ENCODE results near the gene ADAM23. TPM values are rescaled to one million over a fixed set of nuclear protein-coding genes. Genes with fewer than 3 reads are reported as not detected.

The ADAM23 gene
- total and polyA plus RNA-seq, 2 donors = 4.0 to 26.9 TPM

- DNase-seq (ENCODE audit: low read depth in 6 of 9, low spot score in 9 of 9) = no peak
- Histone ChIP-seq H3K27me3 (ENCODE audit: control insufficient read depth in 2 of 2, insufficient read depth in 1 of 2, low read length in 1 of 2) (no peaks in the 10 kb centered on the region), H3K36me3 (ENCODE audit: control insufficient read depth in 2 of 2, insufficient read depth in 2 of 2, low read length in 1 of 2) (no peaks in the 10 kb centered on the region), H3K4me1 (ENCODE audit: control insufficient read depth in 2 of 2, insufficient read depth in 2 of 2, low read length in 2 of 2) (no peaks in the 10 kb centered on the region), H3K27ac (ENCODE audit: low read depth in 1 of 2, low read length in 1 of 2) (no peak overlapping the region), H3K9me3 (ENCODE audit: control insufficient read depth in 2 of 2, insufficient read depth in 1 of 2, low read length in 1 of 2) (no peaks in the 10 kb centered on the region), H3K4me3 (ENCODE audit: low read length in 2 of 2) (no peak overlapping the region)
- 7% methylated on average over 2 of the region's 2 CpGs for WGBS
Measured at GRCh38 chr2:206457188-206457634, 13.9 kb downstream of the ADAM23 start.

DNA sequence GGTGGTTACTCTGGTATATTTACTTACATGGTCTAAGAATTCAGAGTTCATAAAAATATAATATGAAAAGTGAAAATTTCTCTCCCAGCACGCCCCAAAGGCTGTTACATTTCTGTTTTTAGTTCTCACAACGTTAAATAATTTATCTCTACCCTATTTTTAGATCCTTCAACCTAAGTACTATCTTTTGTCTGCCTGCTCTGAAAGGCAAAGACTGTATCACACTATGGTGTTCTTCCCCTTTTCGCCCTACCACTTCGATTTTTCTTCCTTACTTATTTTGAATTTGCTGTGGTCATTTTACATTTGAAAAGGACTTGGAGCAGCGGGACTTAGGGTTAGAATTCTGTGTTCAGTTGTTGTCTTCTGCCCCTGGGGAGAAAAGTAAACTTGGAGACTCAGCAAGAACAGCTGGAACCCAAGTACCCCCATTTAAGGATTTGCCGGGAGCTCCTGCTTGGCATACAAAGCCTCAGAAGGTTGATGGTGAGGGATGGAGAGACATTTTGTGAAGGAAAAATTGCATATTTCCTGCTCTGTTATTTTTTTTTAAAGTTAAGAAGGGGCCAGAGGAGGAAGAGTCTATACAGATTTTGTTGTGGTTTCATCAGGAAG is 19.0 kb downstream of the ADAM23 start:
- no peak for DNase-seq (ENCODE audit: low read depth in 6 of 9, low spot score in 9 of 9)
- 30% methylated on average over 6 of the region's 6 CpGs for WGBS
- Histone ChIP-seq H3K4me1 (ENCODE audit: control insufficient read depth in 2 of 2, insufficient read depth in 2 of 2, low read length in 2 of 2) (no peaks in the 10 kb centered on the region), H3K27me3 (ENCODE audit: control insufficient read depth in 2 of 2, insufficient read depth in 1 of 2, low read length in 1 of 2) (no peaks in the 10 kb centered on the region), H3K27ac (ENCODE audit: low read depth in 1 of 2, low read length in 1 of 2) (no peak overlapping the region), H3K4me3 (ENCODE audit: low read length in 2 of 2) (no peak overlapping the region), H3K36me3 (ENCODE audit: control insufficient read depth in 2 of 2, insufficient read depth in 2 of 2, low read length in 1 of 2) (no peaks in the 10 kb centered on the region), H3K9me3 (ENCODE audit: control insufficient read depth in 2 of 2, insufficient read depth in 1 of 2, low read length in 1 of 2) (no peaks in the 10 kb centered on the region)

DNA sequence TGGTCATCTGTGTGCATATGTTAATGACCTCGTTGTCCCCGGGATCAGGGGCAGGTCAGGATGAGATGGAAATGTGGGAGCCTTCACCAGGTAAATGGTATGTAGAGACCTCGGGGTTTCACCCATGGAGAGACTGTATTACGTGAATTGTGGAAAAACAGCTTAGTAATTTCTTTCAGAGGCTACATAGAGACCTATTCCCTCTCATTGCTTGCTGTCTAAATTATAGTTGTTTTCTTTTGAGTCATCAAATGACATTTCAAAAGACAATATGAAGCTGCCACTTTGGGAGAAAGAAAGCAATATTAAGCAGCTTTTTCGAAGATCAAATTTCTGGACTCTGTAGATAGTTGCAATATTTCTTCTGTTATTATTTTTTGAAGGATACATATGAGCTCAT is 20.4 kb downstream of the ADAM23 start:
- H3K27me3 ChIP-seq (ENCODE audit: control insufficient read depth in 2 of 2, insufficient read depth in 1 of 2, low read length in 1 of 2) = no peaks in the 10 kb centered on the region
- H3K9me3 ChIP-seq (ENCODE audit: control insufficient read depth in 2 of 2, insufficient read depth in 1 of 2, low read length in 1 of 2) = no peaks in the 10 kb centered on the region
- H3K36me3 ChIP-seq (ENCODE audit: control insufficient read depth in 2 of 2, insufficient read depth in 2 of 2, low read length in 1 of 2) = no peaks in the 10 kb centered on the region
- DNase-seq (ENCODE audit: low read depth in 6 of 9, low spot score in 9 of 9) = no peak
- WGBS = 97% methylated on average over 5 of the region's 5 CpGs
- H3K4me3 ChIP-seq (ENCODE audit: low read length in 2 of 2) = no peak overlapping the region
- H3K4me1 ChIP-seq (ENCODE audit: control insufficient read depth in 2 of 2, insufficient read depth in 2 of 2, low read length in 2 of 2) = no peaks in the 10 kb centered on the region
- no peak overlapping the region for H3K27ac ChIP-seq (ENCODE audit: low read depth in 1 of 2, low read length in 1 of 2)

GRCh38 chr2:206464597-206464996 is 21.3 kb downstream of the ADAM23 start:
- 96% methylated on average over 2 of the region's 2 CpGs for WGBS
- no peak for DNase-seq (ENCODE audit: low read depth in 6 of 9, low spot score in 9 of 9)
- Histone ChIP-seq H3K4me3 (ENCODE audit: low read length in 2 of 2) (no peak overlapping the region), H3K4me1 (ENCODE audit: control insufficient read depth in 2 of 2, insufficient read depth in 2 of 2, low read length in 2 of 2) (no peaks in the 10 kb centered on the region), H3K36me3 (ENCODE audit: control insufficient read depth in 2 of 2, insufficient read depth in 2 of 2, low read length in 1 of 2) (no peaks in the 10 kb centered on the region), H3K9me3 (ENCODE audit: control insufficient read depth in 2 of 2, insufficient read depth in 1 of 2, low read length in 1 of 2) (no peaks in the 10 kb centered on the region), H3K27me3 (ENCODE audit: control insufficient read depth in 2 of 2, insufficient read depth in 1 of 2, low read length in 1 of 2) (no peaks in the 10 kb centered on the region), H3K27ac (ENCODE audit: low read depth in 1 of 2, low read length in 1 of 2) (no peak overlapping the region)

DNA sequence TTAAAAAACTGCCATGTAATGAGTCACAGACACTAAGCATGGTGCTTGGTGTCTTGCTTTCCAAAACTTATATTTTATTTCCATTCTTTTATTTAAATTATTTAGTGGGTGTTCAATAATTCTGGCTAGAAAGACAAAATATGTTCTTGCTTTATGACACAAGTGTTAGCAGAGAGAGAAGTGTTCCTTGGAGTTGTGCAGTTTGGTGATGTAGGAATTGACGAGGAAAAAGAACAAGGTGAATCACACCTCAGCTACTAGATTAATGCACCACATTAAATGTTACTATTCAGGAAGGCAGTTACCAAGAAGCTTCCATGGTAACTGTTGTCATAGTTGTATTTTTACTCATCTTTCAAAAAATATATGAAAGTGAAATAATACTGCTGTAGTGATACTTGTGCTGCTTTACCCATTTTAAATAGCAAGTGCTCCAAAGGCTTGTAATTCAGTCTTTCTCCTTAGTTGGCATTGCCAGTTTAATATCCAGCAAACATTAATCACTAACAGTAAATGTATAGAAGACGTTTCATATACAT is 28.3 kb downstream of the ADAM23 start:
- H3K27ac ChIP-seq (ENCODE audit: low read depth in 1 of 2, low read length in 1 of 2) = no peak overlapping the region
- H3K27me3 ChIP-seq (ENCODE audit: control insufficient read depth in 2 of 2, insufficient read depth in 1 of 2, low read length in 1 of 2) = no peaks in the 10 kb centered on the region
- H3K36me3 ChIP-seq (ENCODE audit: control insufficient read depth in 2 of 2, insufficient read depth in 2 of 2, low read length in 1 of 2) = no peaks in the 10 kb centered on the region
- no peak for DNase-seq (ENCODE audit: low read depth in 6 of 9, low spot score in 9 of 9)
- H3K4me3 ChIP-seq (ENCODE audit: low read length in 2 of 2) = no peak overlapping the region
- no peaks in the 10 kb centered on the region for H3K9me3 ChIP-seq (ENCODE audit: control insufficient read depth in 2 of 2, insufficient read depth in 1 of 2, low read length in 1 of 2)
- no peaks in the 10 kb centered on the region for H3K4me1 ChIP-seq (ENCODE audit: control insufficient read depth in 2 of 2, insufficient read depth in 2 of 2, low read length in 2 of 2)
- 93% methylated on average over 2 of the region's 2 CpGs for WGBS

- Histone ChIP-seq H3K27me3 (ENCODE audit: control insufficient read depth in 2 of 2, insufficient read depth in 1 of 2, low read length in 1 of 2) (no peaks in the 10 kb centered on the region), H3K36me3 (ENCODE audit: control insufficient read depth in 2 of 2, insufficient read depth in 2 of 2, low read length in 1 of 2) (no peaks in the 10 kb centered on the region), H3K9me3 (ENCODE audit: control insufficient read depth in 2 of 2, insufficient read depth in 1 of 2, low read length in 1 of 2) (no peaks in the 10 kb centered on the region), H3K4me3 (ENCODE audit: low read length in 2 of 2) (no peak overlapping the region), H3K27ac (ENCODE audit: low read depth in 1 of 2, low read length in 1 of 2) (no peak overlapping the region), H3K4me1 (ENCODE audit: control insufficient read depth in 2 of 2, insufficient read depth in 2 of 2, low read length in 2 of 2) (no peaks in the 10 kb centered on the region)
- no peak for DNase-seq (ENCODE audit: low read depth in 6 of 9, low spot score in 9 of 9)
- WGBS = 81% methylated on average over 5 of the region's 5 CpGs
Measured at GRCh38 chr2:206472094-206472493, 28.8 kb downstream of the ADAM23 start.

DNA sequence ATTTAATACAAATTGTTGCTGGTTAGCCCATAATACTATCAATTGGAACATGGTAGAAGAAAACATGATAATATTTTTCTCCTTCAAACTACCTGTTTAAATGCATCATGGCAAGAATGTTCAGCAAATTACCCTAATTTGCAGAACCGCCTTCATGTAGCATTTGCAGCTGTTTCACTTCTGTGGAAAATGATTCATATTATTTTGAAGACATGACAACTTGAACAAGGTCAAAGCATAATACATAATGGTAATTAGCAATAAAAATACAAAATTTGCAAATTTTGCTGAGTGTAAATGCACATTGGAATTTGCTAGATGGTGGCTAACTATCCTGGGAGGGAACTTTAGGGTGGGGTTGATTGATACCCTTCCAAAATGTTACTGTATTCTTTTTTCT is 30.8 kb downstream of the ADAM23 start:
- H3K9me3 ChIP-seq (ENCODE audit: control insufficient read depth in 2 of 2, insufficient read depth in 1 of 2, low read length in 1 of 2) = no peaks in the 10 kb centered on the region
- no peaks in the 10 kb centered on the region for H3K36me3 ChIP-seq (ENCODE audit: control insufficient read depth in 2 of 2, insufficient read depth in 2 of 2, low read length in 1 of 2)
- H3K27ac ChIP-seq (ENCODE audit: low read depth in 1 of 2, low read length in 1 of 2) = no peak overlapping the region
- H3K4me3 ChIP-seq (ENCODE audit: low read length in 2 of 2) = no peak overlapping the region
- 100% methylated on average over 1 of the region's 1 CpG for WGBS
- no peak for DNase-seq (ENCODE audit: low read depth in 6 of 9, low spot score in 9 of 9)
- no peaks in the 10 kb centered on the region for H3K27me3 ChIP-seq (ENCODE audit: control insufficient read depth in 2 of 2, insufficient read depth in 1 of 2, low read length in 1 of 2)
- H3K4me1 ChIP-seq (ENCODE audit: control insufficient read depth in 2 of 2, insufficient read depth in 2 of 2, low read length in 2 of 2) = no peaks in the 10 kb centered on the region

- Histone ChIP-seq H3K9me3 (ENCODE audit: control insufficient read depth in 2 of 2, insufficient read depth in 1 of 2, low read length in 1 of 2) (no peaks in the 10 kb centered on the region), H3K27ac (ENCODE audit: low read depth in 1 of 2, low read length in 1 of 2) (no peak overlapping the region), H3K36me3 (ENCODE audit: control insufficient read depth in 2 of 2, insufficient read depth in 2 of 2, low read length in 1 of 2) (no peaks in the 10 kb centered on the region), H3K27me3 (ENCODE audit: control insufficient read depth in 2 of 2, insufficient read depth in 1 of 2, low read length in 1 of 2) (no peaks in the 10 kb centered on the region), H3K4me3 (ENCODE audit: low read length in 2 of 2) (no peak overlapping the region), H3K4me1 (ENCODE audit: control insufficient read depth in 2 of 2, insufficient read depth in 2 of 2, low read length in 2 of 2) (no peaks in the 10 kb centered on the region)
- WGBS = 95% methylated on average over 1 of the region's 1 CpG
- DNase-seq (ENCODE audit: low read depth in 6 of 9, low spot score in 9 of 9) = peak in 1 of 9 donors; percentile 9
Measured at GRCh38 chr2:206477296-206477695, 34.0 kb downstream of the ADAM23 start.

- H3K27me3 ChIP-seq (ENCODE audit: control insufficient read depth in 2 of 2, insufficient read depth in 1 of 2, low read length in 1 of 2) = no peaks in the 10 kb centered on the region
- 96% methylated on average over 3 of the region's 3 CpGs for WGBS
- DNase-seq (ENCODE audit: low read depth in 6 of 9, low spot score in 9 of 9) = no peak
- H3K27ac ChIP-seq (ENCODE audit: low read depth in 1 of 2, low read length in 1 of 2) = no peak overlapping the region
- H3K36me3 ChIP-seq (ENCODE audit: control insufficient read depth in 2 of 2, insufficient read depth in 2 of 2, low read length in 1 of 2) = no peaks in the 10 kb centered on the region
- H3K4me3 ChIP-seq (ENCODE audit: low read length in 2 of 2) = no peak overlapping the region
- H3K9me3 ChIP-seq (ENCODE audit: control insufficient read depth in 2 of 2, insufficient read depth in 1 of 2, low read length in 1 of 2) = no peaks in the 10 kb centered on the region
- H3K4me1 ChIP-seq (ENCODE audit: control insufficient read depth in 2 of 2, insufficient read depth in 2 of 2, low read length in 2 of 2) = no peaks in the 10 kb centered on the region
Measured at GRCh38 chr2:206478340-206478739, 35.0 kb downstream of the ADAM23 start.

Data from thymus (tissue), 11 donors.